WERI-Rb-1 (cell line): Measurements from ENCODE around the gene CRADD.

Experiments
- DNase-seq: peaks from one replicate; pipeline ENCODE4 v3.0.0-alpha.2; 2020
- H3K27ac ChIP-seq: fragments of 250-450 bp; sonication (Bioruptor Pico); 2 replicates; pipeline ENCODE4 v1.5.1; 2020; ENCODE audit warnings: mild to moderate bottlenecking, moderate library complexity
- H3K27me3 ChIP-seq: fragments of 250-450 bp; sonication (Bioruptor Pico); 2 replicates; pipeline ENCODE4 v1.5.1; 2021; ENCODE audit warnings: mild to moderate bottlenecking, low read depth, moderate library complexity; ENCODE audit not compliant: insufficient read depth, severe bottlenecking
- H3K36me3 ChIP-seq: fragments of 250-450 bp; sonication (Bioruptor Pico); 2 replicates; pipeline ENCODE4 v1.5.1; 2020; ENCODE audit warnings: mild to moderate bottlenecking, moderate library complexity
- H3K4me3 ChIP-seq: 2 replicates; pipeline ENCODE4 v1.5.1; 2011; ENCODE audit warnings: low read depth, mild to moderate bottlenecking, control low read depth, low read length
- H3K9me3 ChIP-seq: fragments of 250-450 bp; sonication (Bioruptor Pico); 2 replicates; pipeline ENCODE4 v1.5.1; 2021; ENCODE audit warnings: mild to moderate bottlenecking, moderate library complexity; ENCODE audit not compliant: severe bottlenecking
- CTCF ChIP-seq: IDR thresholded peaks from 2 replicates; pipeline ENCODE4 v1.5.1; 2011; ENCODE audit warnings: low read depth, mild to moderate bottlenecking, control low read depth, inconsistent platforms, low read length

Gene CRADD

GRCh38 chr12:93734784-93735183 is 57.6 kb downstream of the CRADD start:
- Histone ChIP-seq H3K9me3 (no peaks in the 10 kb centered on the region), H3K27me3 (no peaks in the 10 kb centered on the region), H3K36me3 (no peaks in the 10 kb centered on the region), H3K4me3 (no peak overlapping the region), H3K27ac (no peak overlapping the region)
- no peak for TF ChIP-seq CTCF
- DNase-seq: no peak

DNA sequence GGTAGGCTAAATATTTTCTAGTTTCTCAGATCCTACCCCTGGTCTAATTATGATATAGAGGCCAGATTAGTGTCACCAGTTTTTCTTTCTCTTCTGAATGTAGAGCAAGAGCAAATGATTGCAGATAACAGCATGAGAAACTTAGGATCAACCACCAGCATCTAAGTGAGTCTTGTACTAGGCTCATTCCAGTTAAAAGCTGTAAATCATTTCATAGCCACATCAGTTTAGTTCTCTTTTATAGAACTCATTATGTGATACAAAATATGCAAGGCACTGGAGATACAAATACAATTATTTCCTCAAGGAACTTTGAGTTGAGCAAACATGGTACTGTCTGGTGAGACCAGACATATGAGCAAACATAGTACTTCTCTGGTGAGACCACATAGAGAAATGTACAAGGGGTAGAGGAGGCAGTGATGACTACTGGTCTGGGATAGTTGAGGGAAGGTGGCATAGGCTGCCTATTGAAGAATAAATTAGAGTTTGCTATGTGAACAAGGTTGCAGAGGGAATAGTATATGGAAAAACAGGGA is 59.5 kb downstream of the CRADD start:
- no peak overlapping the region for H3K4me3 ChIP-seq
- no peak for TF ChIP-seq CTCF
- DNase-seq: no peak
- no peaks in the 10 kb centered on the region for H3K27me3 ChIP-seq
- no peaks in the 10 kb centered on the region for H3K9me3 ChIP-seq
- H3K36me3 ChIP-seq: no peaks in the 10 kb centered on the region
- no peak overlapping the region for H3K27ac ChIP-seq

DNA sequence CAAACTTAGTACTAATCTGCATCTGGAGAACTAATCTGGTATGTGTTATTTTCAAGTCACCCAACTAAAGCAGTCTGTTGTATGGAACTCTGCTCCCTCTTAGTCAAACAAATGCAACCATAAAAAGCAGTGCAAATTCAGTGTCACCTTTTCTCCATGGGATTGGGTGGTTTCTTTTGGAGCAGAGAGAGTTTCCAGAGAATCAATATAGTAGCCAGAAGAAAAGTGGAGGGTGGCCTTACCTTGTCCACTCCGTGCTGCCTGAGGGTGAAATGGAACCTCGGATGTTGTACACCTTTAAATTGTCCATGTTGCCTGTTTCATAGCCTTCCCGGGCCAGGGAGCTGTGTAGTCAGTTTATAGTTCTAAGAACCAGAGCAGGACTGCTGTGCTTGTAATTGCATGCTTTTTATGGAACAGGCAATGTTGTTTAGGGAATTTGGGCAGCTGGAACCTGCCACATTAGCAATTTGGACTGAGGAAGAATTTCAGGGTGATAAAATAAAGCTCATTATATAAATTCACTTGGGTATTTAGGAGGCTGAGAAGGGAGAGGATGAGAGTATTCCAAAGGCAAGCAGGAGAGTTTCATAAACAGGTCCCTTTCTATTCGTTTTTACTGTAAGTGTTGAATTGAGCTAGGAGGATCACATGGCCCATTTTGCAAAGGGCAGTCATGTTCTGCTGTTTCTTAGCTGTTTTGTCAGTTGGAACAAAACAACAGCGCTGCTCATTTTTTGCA is 60.5 kb downstream of the CRADD start:
- Histone ChIP-seq H3K9me3 (no peaks in the 10 kb centered on the region), H3K27ac (no peak overlapping the region), H3K4me3 (no peak overlapping the region), H3K36me3 (no peaks in the 10 kb centered on the region), H3K27me3 (no peaks in the 10 kb centered on the region)
- no peak for TF ChIP-seq CTCF
- no peak for DNase-seq

DNA sequence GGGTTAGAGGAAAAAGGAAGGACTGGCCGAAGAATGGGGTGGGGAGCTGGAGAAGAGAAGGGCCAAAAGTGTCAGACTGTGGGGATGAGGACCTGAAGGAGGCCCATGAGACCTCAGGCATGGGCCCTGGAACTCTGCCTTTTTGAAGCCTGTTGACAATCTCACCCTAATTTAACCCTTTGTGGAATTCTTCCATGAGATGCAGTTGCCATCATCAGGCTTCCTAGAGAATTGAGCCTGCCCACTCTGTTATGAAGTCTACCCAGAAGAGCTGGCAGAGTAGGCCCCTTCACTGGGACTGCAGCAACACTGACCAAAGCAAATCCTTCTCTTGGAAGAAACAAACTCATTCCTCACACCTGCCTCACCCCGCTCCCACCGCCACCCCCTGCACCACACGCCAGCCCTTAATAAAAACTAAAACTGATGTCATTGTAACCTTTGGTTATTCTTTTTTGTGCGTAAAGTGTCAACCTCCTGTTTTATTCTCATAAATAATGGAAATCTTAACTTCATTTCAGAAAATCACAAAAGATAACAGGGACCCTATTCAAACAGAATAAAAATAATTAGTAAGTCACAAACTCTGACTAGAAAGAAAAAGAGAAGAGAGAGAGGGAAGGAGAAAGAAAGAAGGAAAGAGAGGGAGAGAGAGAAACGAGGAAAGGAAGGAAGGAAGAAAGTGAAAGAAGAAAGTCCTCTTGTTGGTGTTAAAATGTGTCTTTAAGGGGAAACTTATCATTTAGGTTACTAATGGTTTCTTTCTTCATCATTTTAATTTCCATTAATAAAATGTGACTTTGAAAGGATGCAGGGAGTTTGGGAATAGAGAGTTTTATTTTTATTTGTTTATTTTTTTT is 61.3 kb downstream of the CRADD start:
- Histone ChIP-seq H3K27ac (no peak overlapping the region), H3K36me3 (no peaks in the 10 kb centered on the region), H3K4me3 (no peak overlapping the region), H3K9me3 (no peaks in the 10 kb centered on the region), H3K27me3 (no peaks in the 10 kb centered on the region)
- TF ChIP-seq CTCF: no peak
- DNase-seq: no peak

- DNase-seq: no peak
- Histone ChIP-seq H3K27me3 (no peaks in the 10 kb centered on the region), H3K9me3 (peaks cover 2% of the 10 kb centered on the region), H3K27ac (no peak overlapping the region), H3K4me3 (no peak overlapping the region), H3K36me3 (no peaks in the 10 kb centered on the region)
- TF ChIP-seq CTCF: no peak
Observed at GRCh38 chr12:93740751-93741150, 63.6 kb downstream of the CRADD start.
